K562 (cell line): ENCODE results near the gene TRPM2. TPM values are rescaled to one million over a fixed set of nuclear protein-coding genes. Genes with fewer than 3 reads are reported as not detected.

ENCODE experiments used
- ATAC-seq: fragments of 200-7000 bp; cut with Tn5 transposase; 3 replicates; pipeline ENCODE4 v1.9.1; 2020; ENCODE audit warnings: moderate library complexity
- BruUV-seq: library from RNA; stranded (reverse); fragments of 400-500 nt; replicated peaks from 2 replicates; lab custom pipeline; 2021; lab: Mats Ljungman, UMichigan
- CTCF ChIA-PET: fragments of 300-600 bp; formaldehyde crosslinking; extraction: SDS; loops from one replicate; lab custom pipeline; 2021; ENCODE audit warnings: low intra/inter-chr PET ratio; lab: Yijun Ruan, JAX
- POLR2A ChIA-PET: fragments of 300-600, 350-650 bp; sonication (Branson Sonifier 250); formaldehyde crosslinking; extraction: SDS; loops from one replicate; lab custom pipeline; 2021; ENCODE audit warnings: antibody characterized with exemption, inconsistent platforms; lab: Yijun Ruan, JAX
- DNase-seq, 4 experiments: peaks; one replicate each; pipeline versions ENCODE4 v3.0.0 to v3.0.0-alpha.2; 2011 to 2018; ENCODE audit warnings: low spot score in 3 of 4, mixed read lengths in 3 of 4; ENCODE audit errors: extremely low read depth in 1 of 4
- FAIRE-seq: peaks from 2 replicates; lab custom pipeline; 2011; peaks lifted over from hg19 to GRCh38; lab: Jason Lieb, UNC
- H2AFZ ChIP-seq: 2 replicates; pipeline ENCODE4 v1.6.0; 2011; ENCODE audit warnings: low read depth, low read length, control low read depth, inconsistent platforms
- H3K27ac ChIP-seq: fragments of 200-600 bp; 3 replicates; pipeline ENCODE4 v1.8.0; 2011; ENCODE audit warnings: low read depth, mild to moderate bottlenecking, control low read depth, inconsistent platforms, low read length, moderate library complexity, mixed read lengths; ENCODE audit errors: extremely low read depth
- H3K27me3 ChIP-seq, 2 experiments: fragments of 300-600 bp in 1 of 2; 2 replicates in 1 of 2; 3 replicates in 1 of 2; pipeline versions ENCODE4 v1.6.0 to v1.8.0; 2011; ENCODE audit warnings: inconsistent platforms in 2 of 2, low read length in 2 of 2, mild to moderate bottlenecking in 1 of 2, mixed read lengths in 1 of 2, moderate library complexity in 1 of 2; ENCODE audit not compliant: control insufficient read depth in 2 of 2, insufficient read depth in 2 of 2
- H3K36me3 ChIP-seq: fragments of 300-600 bp; 3 replicates; pipeline ENCODE4 v1.8.0; 2011; ENCODE audit warnings: mild to moderate bottlenecking, low read length, inconsistent platforms; ENCODE audit not compliant: control insufficient read depth, insufficient read depth
- H3K4me1 ChIP-seq, 2 experiments: fragments of 200-600 bp in 1 of 2; replicated peaks in 1 of 2; 2 replicates in 1 of 2; 3 replicates in 1 of 2; pipeline versions ENCODE4 v1.5.1 to v1.8.0; 2011; ENCODE audit warnings: inconsistent platforms in 2 of 2, low read length in 2 of 2, mild to moderate bottlenecking in 1 of 2, mixed read lengths in 1 of 2, moderate library complexity in 1 of 2; ENCODE audit not compliant: control insufficient read depth in 2 of 2, insufficient read depth in 2 of 2
- H3K4me2 ChIP-seq: 2 replicates; pipeline ENCODE4 v1.6.1; 2011; ENCODE audit warnings: low read length, control low read depth, inconsistent platforms, mixed read lengths; ENCODE audit not compliant: insufficient read depth
- H3K4me3 ChIP-seq: fragments of 200-600 bp; sonication (generic), shearing (Covaris generic); 2 replicates; pipeline ENCODE4 v1.5.1; 2016; ENCODE audit warnings: control low read depth, inconsistent platforms
- H3K79me2 ChIP-seq: fragments of 200-600 bp; 3 replicates; pipeline ENCODE4 v1.8.0; 2011; ENCODE audit warnings: low read length, inconsistent platforms; ENCODE audit not compliant: control insufficient read depth, insufficient read depth
- H3K9ac ChIP-seq, 2 experiments: 2 replicates each; pipeline versions ENCODE4 v1.6.0 to v1.6.1; 2011; ENCODE audit warnings: low read depth in 2 of 2, low read length in 2 of 2, control low read depth in 1 of 2, inconsistent platforms in 1 of 2, mild to moderate bottlenecking in 1 of 2, mixed read lengths in 1 of 2; ENCODE audit not compliant: insufficient read depth in 1 of 2
- H3K9me1 ChIP-seq: one replicate; pipeline ENCODE4 v1.6.0; 2011; ENCODE audit warnings: inconsistent platforms, mild to moderate bottlenecking, low read length, moderate library complexity; ENCODE audit not compliant: control insufficient read depth, insufficient read depth
- H3K9me3 ChIP-seq: replicated peaks from 2 replicates; pipeline ENCODE4 v1.5.1; 2011; ENCODE audit warnings: low read depth, low read length, inconsistent platforms; ENCODE audit not compliant: control insufficient read depth, insufficient read depth
- H4K20me1 ChIP-seq: replicated peaks from 2 replicates; pipeline ENCODE4 v1.6.1; 2011; ENCODE audit warnings: low read length, inconsistent platforms, mixed read lengths; ENCODE audit not compliant: control insufficient read depth, insufficient read depth
- CSDE1 ChIP-seq, 2 experiments: fragments of 450-650 bp; IDR thresholded peaks; 2 replicates each; pipeline ENCODE4 v1.6.1; 2016; ENCODE audit warnings: mild to moderate bottlenecking in 1 of 2
- KAT2B ChIP-seq: IDR thresholded peaks from one replicate; pipeline ENCODE4 v1.6.1; 2012; ENCODE audit warnings: low read depth, mild to moderate bottlenecking, control low read depth, inconsistent platforms, low read length, moderate library complexity
- PHB ChIP-seq: fragments of 250-450 bp; sonication (Bioruptor Pico); IDR thresholded peaks from 2 replicates; pipeline ENCODE4 v1.5.0; 2021
- POLR2G ChIP-seq: fragments of 200-400 bp; formaldehyde crosslinking; IDR thresholded peaks from 2 replicates; pipeline ENCODE4 v1.6.1; 2017; ENCODE audit warnings: low read depth, mild to moderate bottlenecking, antibody characterized with exemption, low read length, moderate library complexity
- ZNF232 ChIP-seq: sonication (generic); formaldehyde crosslinking; IDR thresholded peaks from 2 replicates; pipeline ENCODE4 v1.8.0; 2022; ENCODE audit warnings: mild to moderate bottlenecking, missing genetic modification reagents
- ZNF384 ChIP-seq: IDR thresholded peaks from 2 replicates; pipeline ENCODE4 v1.6.1; 2012; ENCODE audit warnings: low read depth, low read length, improper control_type of control experiment
- ZNF445 ChIP-seq: fragments of 250-450 bp; sonication (Bioruptor Pico); IDR thresholded peaks from 2 replicates; pipeline ENCODE4 v1.4.0; 2020; ENCODE audit warnings: low read depth, mild to moderate bottlenecking, moderate library complexity
- WGBS: fragments of 100-300 bp; shearing (Covaris generic); methylation state at CpG from one replicate; pipeline ENCODE4 v1.1.6; 2016; ENCODE audit warnings: low coverage, mixed read lengths; ENCODE audit not compliant: insufficient coverage; ENCODE audit errors: missing lambda C conversion rate; 5-methylcytosine and 5-hydroxymethylcytosine counted together
- in situ Hi-C: fragments of 300-500 bp; cut with MboI; formaldehyde crosslinking; loops from 4 replicates; pipeline ENCODE4 v1.15.0; 2018; ENCODE audit warnings: inconsistent platforms, mixed read lengths
- intact Hi-C: fragments of 100-400 bp; cut with micrococcal nuclease; formaldehyde crosslinking; loops from 2 replicates; pipeline ENCODE4 v1.14.2; 2022
- polyA plus RNA-seq, 8 experiments: library from polyadenylated mRNA; depleted of rRNA in 4 of 8; stranded (reverse) in 5 of 8; unstranded in 3 of 8; fragments of >200 nt; fragmentation: Nextera tagmentation in 2 of 8; fragmentation: Illumina TruSeq in 1 of 8; extraction: Ambion mirVana in 2 of 8; extraction: Trizol in 1 of 8; gene quantifications; 2 replicates each; pipeline versions ENCODE4 v1.2.1 to v1.2.3, GENCODE V29; 2011 to 2014; ENCODE audit warnings: inconsistent platforms in 1 of 8, missing spikeins in 1 of 8
- total RNA-seq, 7 experiments: library from RNA; depleted of rRNA in 6 of 7; stranded (reverse); fragments of >200 nt in 6 of 7; fragmentation: Illumina TruSeq in 2 of 7; extraction: Trizol in 2 of 7; gene quantifications; 2 replicates each; pipeline versions ENCODE4 v1.2.1 to v1.2.3, GENCODE V29; 2011 to 2021; ENCODE audit warnings: low replicate concordance in 1 of 7

Gene TRPM2
- total and polyA plus RNA-seq, 9 of the 15 experiments (the other 6 are each of a cell fraction or from before 2014, with no cell fraction given), result 0.33 to 2.1 (median 0.98) TPM; not detected in 2

GRCh38 chr21:44323591-44323990 lies 29.8 kb upstream of the TRPM2 start:
- no peaks in the 10 kb centered on the region for H3K27me3 ChIP-seq
- no peak overlapping the region for H3K27ac ChIP-seq
- peaks cover 4% of the 10 kb centered on the region for H3K9me1 ChIP-seq
- no peaks in the 10 kb centered on the region for H3K9me3 ChIP-seq
- ATAC-seq (no peak), DNase-seq (no peak), FAIRE-seq (no peak)
- intact Hi-C loops (no loop called here), in situ Hi-C loops (no loop called here)
- CTCF ChIA-PET, result no interaction called here
- TF ChIP-seq ZNF232 (CRISPR knock-in tag), result no peak
- TF ChIP-seq KAT2B, result no peak
- TF ChIP-seq CSDE1 (IDR thresholded peaks at IDR 0.05), result no peak
- 0 out of 2 replicates have a peak, but pooled peaks have one; percentile 22 for TF ChIP-seq POLR2G
- no peak overlapping the region for H3K4me3 ChIP-seq
- H3K79me2 ChIP-seq, result no peaks in the 10 kb centered on the region
- peaks cover 9% of the 10 kb centered on the region for H4K20me1 ChIP-seq
- H3K9ac ChIP-seq, result no peak overlapping the region; a peak in 1 of 4 replicates
- H3K36me3 ChIP-seq, result peaks cover 72% of the 10 kb centered on the region; the same call in 1 of the 3 replicates
- 86% methylated on average over 19 of the region's 20 CpGs for WGBS
- POLR2A ChIA-PET, result interaction anchor here (1.0 to 1.6 kb wide), 3 partner anchors 9 to 14 kb away, joined by 3 to 4 read pairs (median 3); no protein-coding TSS in a partner anchor
- H3K4me1 ChIP-seq, result peaks cover 0 to 38% of the 10 kb centered on the region in 2 experiments; a peak in 1 of 5 replicates
- H2AFZ ChIP-seq, result no peak overlapping the region
- H3K4me2 ChIP-seq, result no peak overlapping the region
- BruUV-seq, result no TSS peak

- 93% methylated on average over 37 of the region's 37 CpGs for WGBS
- intact Hi-C loops, result no loop called here
- ATAC-seq, result no peak
Measured at GRCh38 chr21:44324106-44324853, 29.1 kb upstream of the TRPM2 start.

More at GRCh38 chr21:44324106-44324853, 29.1 kb upstream of the TRPM2 start:
- CTCF ChIA-PET, result no interaction called here
- H3K36me3 ChIP-seq, result peaks cover 71% of the 10 kb centered on the region; the same call in 1 of the 3 replicates
- H4K20me1 ChIP-seq, result peaks cover 15% of the 10 kb centered on the region
- H3K79me2 ChIP-seq, result no peaks in the 10 kb centered on the region
- no peaks in the 10 kb centered on the region for H3K9me3 ChIP-seq
- H3K9ac ChIP-seq, result no peak overlapping the region
- no peaks in the 10 kb centered on the region for H3K27me3 ChIP-seq
- POLR2A ChIA-PET, result interaction anchor here (1.0 to 2.3 kb wide), 4 partner anchors 9 to 14 kb away, joined by 3 to 11 read pairs (median 4); partner anchors contain the start of gene CFAP410
- no peak overlapping the region for H3K4me3 ChIP-seq
- H3K4me2 ChIP-seq, result no peak overlapping the region
- H3K4me1 ChIP-seq, result peaks cover 0 to 35% of the 10 kb centered on the region in 2 experiments; a peak in 1 of 5 replicates
- H3K27ac ChIP-seq, result no peak overlapping the region
- DNase-seq, result no peak
- no TSS peak for BruUV-seq
- TF ChIP-seq PHB (CRISPR knock-in tag), result no peak
- peak; percentile 47 for TF ChIP-seq POLR2G
- TF ChIP-seq ZNF445 (CRISPR knock-in tag), result no peak
- no peak for TF ChIP-seq ZNF384
- in situ Hi-C loops, result no loop called here
- peaks cover 4% of the 10 kb centered on the region for H3K9me1 ChIP-seq
- no peak overlapping the region for H2AFZ ChIP-seq
- FAIRE-seq, result no peak
